Dedifferentiated amniotic fluid mesenchymal stem cell (primary cell): ENCODE measurements around the gene PTPRN2.
"Not testable (repeated sequence)": the region's sequence is repeated elsewhere in the genome, so short reads cannot be mapped to it uniquely, and the experiment has no call there.

Experiments used
- DNase-seq: peaks from one replicate; pipeline ENCODE4 v3.0.0-alpha.2; 2016; ENCODE audit errors: extremely low spot score

Gene PTPRN2

GRCh38 chr7:157500989-157501540 lies 1086.6 kb downstream of the PTPRN2 start:
- not testable (repeated sequence) for DNase-seq

GRCh38 chr7:157500171-157500960 lies 1087.3 kb downstream of the PTPRN2 start:
- no peak for DNase-seq

- no peak for DNase-seq
These were observed 1087.8 kb downstream of the PTPRN2 start for GRCh38 chr7:157499835-157500153.

- no peak for DNase-seq
These were observed 1088.3 kb downstream of the PTPRN2 start for GRCh38 chr7:157499121-157499834.

GRCh38 chr7:157498657-157499056 lies 1089.0 kb downstream of the PTPRN2 start:
- no peak for DNase-seq

- no peak for DNase-seq
These were observed 1089.6 kb downstream of the PTPRN2 start for GRCh38 chr7:157497744-157498651.

- DNase-seq = no peak
These were observed 1090.3 kb downstream of the PTPRN2 start for GRCh38 chr7:157497367-157497743.

GRCh38 chr7:157496416-157497275 lies 1091.0 kb downstream of the PTPRN2 start:
- DNase-seq = no peak

GRCh38 chr7:157495594-157495993 lies 1092.0 kb downstream of the PTPRN2 start:
- DNase-seq = no peak

- DNase-seq = no peak
These were observed 1092.5 kb downstream of the PTPRN2 start for GRCh38 chr7:157495177-157495553.

- DNase-seq = no peak
These were observed 1093.0 kb downstream of the PTPRN2 start for GRCh38 chr7:157494506-157495176.

GRCh38 chr7:157493776-157494175 lies 1093.8 kb downstream of the PTPRN2 start:
- no peak for DNase-seq

GRCh38 chr7:157493017-157493416 lies 1094.6 kb downstream of the PTPRN2 start:
- no peak for DNase-seq

- DNase-seq = no peak
These were observed 1097.1 kb downstream of the PTPRN2 start for GRCh38 chr7:157490465-157490912.

GRCh38 chr7:157489870-157490269 lies 1097.8 kb downstream of the PTPRN2 start:
- DNase-seq = not testable (repeated sequence)
